GM12872 (cell line): Measurements from ENCODE around the gene ZNF862.
A peak's percentile ranks its signal among the peaks of the same experiment; 100 is the strongest.

Source experiments
- TF ChIP-seq, protein P1 (sequence below): IDR thresholded peaks from 3 replicates; pipeline ENCODE4 v1.5.1; 2011; ENCODE audit warnings: low read depth, mild to moderate bottlenecking, low read length, moderate library complexity; ENCODE audit not compliant: insufficient read depth

The ZNF862 gene

DNA sequence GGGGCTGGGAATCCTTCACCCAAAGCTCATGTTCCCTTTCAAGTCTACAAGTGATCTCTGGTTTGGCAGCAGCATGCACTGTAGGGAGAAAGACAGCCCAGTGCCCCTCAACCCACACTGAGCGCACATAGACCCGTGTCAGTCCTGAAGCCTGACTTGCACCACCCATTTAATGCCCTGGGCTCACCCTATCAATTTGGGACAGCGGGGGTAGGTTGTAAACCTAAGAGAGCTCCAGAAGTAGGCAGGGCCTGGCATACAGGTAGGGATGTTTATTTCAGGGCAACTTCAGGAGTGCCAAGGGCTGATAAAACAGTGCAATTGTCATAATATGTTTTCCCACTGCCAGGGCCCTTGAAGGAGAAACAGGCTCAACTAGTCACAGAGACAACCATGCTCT is 32.1 kb downstream of the ZNF862 start:
- TF ChIP-seq, protein P1, sequence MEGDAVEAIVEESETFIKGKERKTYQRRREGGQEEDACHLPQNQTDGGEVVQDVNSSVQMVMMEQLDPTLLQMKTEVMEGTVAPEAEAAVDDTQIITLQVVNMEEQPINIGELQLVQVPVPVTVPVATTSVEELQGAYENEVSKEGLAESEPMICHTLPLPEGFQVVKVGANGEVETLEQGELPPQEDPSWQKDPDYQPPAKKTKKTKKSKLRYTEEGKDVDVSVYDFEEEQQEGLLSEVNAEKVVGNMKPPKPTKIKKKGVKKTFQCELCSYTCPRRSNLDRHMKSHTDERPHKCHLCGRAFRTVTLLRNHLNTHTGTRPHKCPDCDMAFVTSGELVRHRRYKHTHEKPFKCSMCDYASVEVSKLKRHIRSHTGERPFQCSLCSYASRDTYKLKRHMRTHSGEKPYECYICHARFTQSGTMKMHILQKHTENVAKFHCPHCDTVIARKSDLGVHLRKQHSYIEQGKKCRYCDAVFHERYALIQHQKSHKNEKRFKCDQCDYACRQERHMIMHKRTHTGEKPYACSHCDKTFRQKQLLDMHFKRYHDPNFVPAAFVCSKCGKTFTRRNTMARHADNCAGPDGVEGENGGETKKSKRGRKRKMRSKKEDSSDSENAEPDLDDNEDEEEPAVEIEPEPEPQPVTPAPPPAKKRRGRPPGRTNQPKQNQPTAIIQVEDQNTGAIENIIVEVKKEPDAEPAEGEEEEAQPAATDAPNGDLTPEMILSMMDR, result no peak

DNA sequence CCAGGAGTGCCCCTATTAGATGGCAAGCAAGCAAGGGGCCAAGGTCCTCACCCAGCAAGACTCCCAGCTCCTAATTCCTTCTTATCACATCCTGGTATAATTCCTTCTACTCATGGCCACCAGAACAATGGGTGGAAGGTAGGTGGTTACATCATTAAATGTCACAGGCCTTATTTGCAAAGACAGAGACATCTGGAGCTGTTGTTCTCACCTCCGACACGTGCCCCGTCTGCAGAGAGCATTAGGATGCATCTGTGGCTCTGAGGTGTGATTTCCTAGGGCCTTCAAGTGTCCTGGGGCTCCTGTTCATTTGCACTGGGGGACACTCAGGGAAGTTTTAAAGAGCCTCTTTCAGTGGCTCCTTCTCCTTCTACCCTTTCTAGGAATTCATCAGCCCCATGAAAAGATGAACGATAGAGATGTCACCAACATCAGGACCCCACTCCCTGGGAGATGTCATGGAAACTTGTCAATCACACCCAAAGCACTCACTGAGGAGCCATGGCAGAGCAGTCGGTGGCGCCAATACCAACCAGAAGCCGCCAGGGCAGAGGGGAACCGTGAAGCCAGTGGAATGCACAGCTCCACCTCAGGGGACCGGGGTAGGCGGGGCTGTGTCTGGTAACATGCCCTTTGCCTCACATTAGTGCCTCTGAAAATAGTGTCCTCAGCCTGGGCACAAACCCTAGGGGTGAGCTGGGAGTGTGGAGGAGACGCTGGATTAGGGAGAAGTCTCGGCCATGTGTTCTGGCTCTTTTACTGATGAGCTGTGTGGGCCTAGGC is 32.7 kb downstream of the ZNF862 start:
- TF ChIP-seq, protein P1, result no peak

DNA sequence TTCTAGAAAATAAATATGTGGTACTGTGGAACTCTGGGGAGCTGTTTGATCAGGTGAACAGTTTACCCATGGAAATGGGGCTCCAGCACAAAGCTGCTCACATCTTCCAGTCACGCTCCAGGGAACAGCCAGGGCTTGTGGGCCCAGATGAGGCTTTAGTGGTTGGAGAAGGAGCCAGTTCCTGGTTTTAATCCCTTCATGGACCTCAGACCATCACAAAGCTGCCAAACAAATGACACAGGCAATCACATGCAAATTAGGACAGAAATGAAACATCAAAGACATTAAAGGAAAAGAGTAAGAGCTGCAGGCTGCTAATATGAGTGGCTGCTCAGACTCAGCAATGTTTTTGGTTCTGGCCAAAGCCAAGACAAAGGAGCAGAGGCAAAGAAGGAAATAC is 33.4 kb downstream of the ZNF862 start:
- TF ChIP-seq, protein P1, result no peak

DNA sequence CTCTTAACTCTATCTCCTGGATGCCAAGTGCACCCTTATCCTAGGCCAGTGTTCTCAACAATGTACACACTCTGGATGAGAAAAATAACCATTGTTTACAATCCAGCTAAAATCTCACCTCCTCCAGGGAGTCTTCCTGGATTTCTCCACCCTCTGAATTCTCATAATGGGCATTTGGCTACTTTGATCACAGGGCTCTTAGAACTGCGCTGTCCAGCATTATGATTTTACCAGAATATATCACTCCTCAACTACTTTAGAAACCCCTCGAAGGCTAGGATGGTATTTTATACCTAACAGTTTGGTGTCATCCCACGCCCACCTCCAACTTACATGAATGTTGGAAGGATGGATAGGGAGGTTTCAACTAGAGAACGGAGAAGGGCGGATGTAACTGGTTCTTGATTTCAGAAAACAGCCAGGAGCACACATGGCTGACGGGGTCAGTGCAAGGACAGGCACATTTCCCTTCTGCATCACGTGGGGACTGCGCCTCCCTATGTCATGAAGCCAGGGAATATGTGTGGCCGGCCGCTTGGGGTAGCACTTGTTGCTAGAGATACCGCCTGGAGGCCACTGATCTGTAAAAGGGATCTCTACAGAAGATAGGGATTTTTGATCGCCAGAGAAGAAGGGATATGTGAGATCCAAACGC is 34.4 kb downstream of the ZNF862 start:
- TF ChIP-seq, protein P1, result no peak

DNA sequence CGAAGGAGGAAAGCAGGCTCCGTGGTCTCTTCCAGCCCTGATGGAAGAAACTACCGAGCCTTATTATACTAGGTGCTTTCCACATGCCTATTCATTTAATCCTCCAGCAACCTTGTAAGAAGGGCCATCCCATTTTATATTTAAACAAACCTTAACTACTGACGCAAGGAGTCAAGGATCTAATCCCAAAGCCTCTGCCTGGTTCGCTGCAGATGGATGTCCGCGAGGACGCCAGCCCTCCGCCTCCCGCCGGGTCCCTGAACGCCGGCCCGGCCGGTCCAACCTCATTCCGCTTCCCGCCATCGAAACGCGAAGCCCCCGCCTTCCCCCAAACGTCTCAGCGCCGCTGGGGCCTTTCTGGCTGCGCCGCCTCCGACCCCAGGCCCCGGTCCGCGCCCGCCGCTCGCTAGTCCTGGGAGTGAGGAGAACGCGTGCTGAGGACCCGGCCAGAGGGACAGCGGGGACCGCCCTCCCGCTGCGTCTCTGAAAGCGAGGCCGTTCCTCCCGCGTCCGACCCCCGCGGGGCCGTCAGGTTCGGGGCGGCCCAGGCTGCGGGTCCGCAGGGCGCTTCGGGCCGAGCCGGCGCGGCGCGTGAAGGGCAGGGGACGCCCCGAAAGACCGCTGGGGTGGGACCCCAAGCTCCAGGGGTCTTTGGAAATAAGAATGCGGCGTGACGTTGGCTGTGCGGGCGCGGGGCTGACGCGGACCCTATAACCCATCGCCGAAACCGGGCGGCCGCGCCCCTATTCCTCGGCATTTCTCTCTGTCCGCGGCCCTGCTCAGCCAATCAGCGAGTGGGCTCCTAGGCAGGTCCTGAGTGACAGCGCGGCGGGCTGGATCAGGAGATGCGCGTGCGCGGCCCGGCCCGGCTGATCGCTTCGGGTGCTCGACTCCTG is 35.1 kb downstream of the ZNF862 start, which contains the start of gene ATP6V0E2:
ATP6V0E2 (plus strand) TSS at position 896 of the 896 bp plus-strand sequence. CDS start 97 bp downstream, outside the sequence.
- TF ChIP-seq, protein P1, result no peak

DNA sequence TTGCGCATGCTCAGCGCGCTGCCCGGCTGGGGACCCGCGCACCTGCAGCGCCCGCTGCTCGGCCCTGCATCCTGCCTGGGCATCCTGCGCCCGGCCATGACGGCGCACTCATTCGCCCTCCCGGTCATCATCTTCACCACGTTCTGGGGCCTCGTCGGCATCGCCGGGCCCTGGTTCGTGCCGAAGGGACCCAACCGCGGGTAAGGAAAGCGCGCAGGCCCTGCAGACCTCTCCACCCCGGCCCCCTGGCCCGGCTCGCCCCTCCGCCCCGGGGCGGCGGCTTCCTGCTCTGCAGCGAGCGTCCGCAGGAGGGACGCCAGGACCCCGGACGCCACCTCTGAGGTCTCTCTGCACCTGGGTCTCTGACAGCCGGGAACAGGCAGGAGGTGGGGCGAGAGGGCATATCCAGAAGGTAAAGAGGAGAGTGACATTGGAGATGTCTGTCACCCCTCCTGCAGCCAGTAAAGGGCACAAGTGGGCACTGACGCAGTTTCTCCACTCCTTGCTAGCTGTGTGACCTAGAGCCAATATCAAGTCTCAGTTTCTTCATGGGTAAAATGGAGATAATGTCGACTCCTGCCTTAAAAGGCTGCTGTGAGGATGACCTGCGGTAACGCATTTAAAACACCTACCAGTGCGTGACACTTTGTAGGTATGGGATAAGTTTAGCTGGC is 35.9 kb downstream of the ZNF862 start:
- TF ChIP-seq, protein P1, result 0 out of 3 replicates have a peak, but pooled peaks have one; percentile 7

DNA sequence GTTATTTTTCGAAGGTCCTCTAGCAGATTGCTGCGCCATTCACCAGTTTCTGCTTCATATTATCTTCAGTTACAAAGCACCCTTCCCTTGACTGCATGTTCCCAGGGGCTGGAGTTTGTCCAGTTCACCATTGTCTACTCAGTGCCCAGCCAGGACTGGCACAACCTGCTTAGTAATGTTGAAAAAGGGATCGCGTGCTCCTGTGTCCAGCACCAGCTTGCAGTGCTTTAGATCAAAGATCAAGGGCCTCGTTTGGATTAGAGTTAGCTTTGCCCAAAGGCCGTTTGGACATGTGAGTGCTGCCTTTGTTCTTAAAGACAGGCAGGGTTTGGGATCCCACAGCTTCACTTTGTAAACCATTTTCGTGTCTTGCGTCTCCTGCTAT is 36.5 kb downstream of the ZNF862 start:
- TF ChIP-seq, protein P1, result no peak
